Measurements from ENCODE around the gene GAS6. TPM values are rescaled to one million over a fixed set of nuclear protein-coding genes. Genes with fewer than 3 reads are reported as not detected.

GAS6 gene
- total RNA-seq, 1 donor from 2014 or later = 14.8 TPM

- no peak for TF ChIP-seq CTCF (IDR thresholded peaks at IDR 0.05)
- peak; percentile 73 for DNase-seq (ENCODE audit: extremely low spot score, unreplicated experiment)
- H3K27me3 Mint-ChIP-seq (ENCODE audit: unreplicated experiment) = no peaks in the 10 kb centered on the region
- no peak overlapping the region for H3K4me3 Mint-ChIP-seq (ENCODE audit: unreplicated experiment)
- H3K36me3 Mint-ChIP-seq (ENCODE audit: unreplicated experiment) = peaks cover 3% of the 10 kb centered on the region
- no peak overlapping the region for H3K27ac Mint-ChIP-seq (ENCODE audit: unreplicated experiment)
- H3K9me3 Mint-ChIP-seq (ENCODE audit: unreplicated experiment) = no peaks in the 10 kb centered on the region
- H3K4me1 Mint-ChIP-seq (ENCODE audit: unreplicated experiment) = no peaks in the 10 kb centered on the region
These were observed 15.9 kb downstream of the GAS6 start for GRCh38 chr13:113848020-113848419.

- no peak for DNase-seq (ENCODE audit: extremely low spot score, unreplicated experiment)
- no peaks in the 10 kb centered on the region for H3K9me3 Mint-ChIP-seq (ENCODE audit: unreplicated experiment)
- H3K27ac Mint-ChIP-seq (ENCODE audit: unreplicated experiment) = no peak overlapping the region
- peaks cover 3% of the 10 kb centered on the region for H3K36me3 Mint-ChIP-seq (ENCODE audit: unreplicated experiment)
- no peaks in the 10 kb centered on the region for H3K4me1 Mint-ChIP-seq (ENCODE audit: unreplicated experiment)
- H3K4me3 Mint-ChIP-seq (ENCODE audit: unreplicated experiment) = no peak overlapping the region
- H3K27me3 Mint-ChIP-seq (ENCODE audit: unreplicated experiment) = no peaks in the 10 kb centered on the region
- TF ChIP-seq CTCF (IDR thresholded peaks at IDR 0.05) = no peak
These were observed 17.1 kb downstream of the GAS6 start for GRCh38 chr13:113846636-113847318.

- Mint-ChIP-seq H3K9me3 (ENCODE audit: unreplicated experiment) (no peaks in the 10 kb centered on the region), H3K4me1 (ENCODE audit: unreplicated experiment) (no peaks in the 10 kb centered on the region), H3K27me3 (ENCODE audit: unreplicated experiment) (no peaks in the 10 kb centered on the region), H3K27ac (ENCODE audit: unreplicated experiment) (no peak overlapping the region), H3K36me3 (ENCODE audit: unreplicated experiment) (peaks cover 3% of the 10 kb centered on the region), H3K4me3 (ENCODE audit: unreplicated experiment) (no peak overlapping the region)
- TF ChIP-seq CTCF (IDR thresholded peaks at IDR 0.05) = no peak
- DNase-seq (ENCODE audit: extremely low spot score, unreplicated experiment) = no peak
These were observed 17.9 kb downstream of the GAS6 start for GRCh38 chr13:113845723-113846635.

GRCh38 chr13:113845055-113845454, 18.8 kb downstream of the GAS6 start:
- Mint-ChIP-seq H3K4me1 (ENCODE audit: unreplicated experiment) (no peaks in the 10 kb centered on the region), H3K27me3 (ENCODE audit: unreplicated experiment) (no peaks in the 10 kb centered on the region), H3K4me3 (ENCODE audit: unreplicated experiment) (no peak overlapping the region), H3K9me3 (ENCODE audit: unreplicated experiment) (no peaks in the 10 kb centered on the region), H3K27ac (ENCODE audit: unreplicated experiment) (no peak overlapping the region), H3K36me3 (ENCODE audit: unreplicated experiment) (peaks cover 3% of the 10 kb centered on the region)
- no peak for TF ChIP-seq CTCF (IDR thresholded peaks at IDR 0.05)
- DNase-seq (ENCODE audit: extremely low spot score, unreplicated experiment) = no peak
